ENCODE results near the gene SLC3A2. TPM values are rescaled to one million over a fixed set of nuclear protein-coding genes. Genes with fewer than 3 reads are reported as not detected.
A peak's percentile ranks its signal among the peaks of the same experiment; 100 is the strongest.

SLC3A2 gene
- total and polyA plus RNA-seq, 2 of the 13 experiments (the other 11 are each of a cell fraction or from before 2014, with no cell fraction given), result 213 to 226 TPM

GRCh38 chr11:62839050-62839945, 41.4 kb upstream of the SLC3A2 start, which contains the start of gene WDR74 (continued):
- TF ChIP-seq KMT2B (CRISPR knock-in tag; IDR thresholded peaks at IDR 0.05) (peak; percentile 93), ZNF577 (CRISPR knock-in tag; IDR thresholded peaks at IDR 0.05; ENCODE audit: borderline replicate concordance, low read depth) (no peak), KAT2B (IDR thresholded peaks at IDR 0.05; ENCODE audit: borderline replicate concordance, low read depth, low read length) (no peak), RAD51 (IDR thresholded peaks at IDR 0.05; ENCODE audit: borderline replicate concordance) (no peak), SATB2 (CRISPR knock-in tag; IDR thresholded peaks at IDR 0.05) (no peak), GRHL1 (CRISPR knock-in tag; conservative IDR thresholded peaks at IDR 0.05) (no peak), TBX3 (IDR thresholded peaks at IDR 0.05; ENCODE audit: borderline replicate concordance) (no peak), HNRNPH1 (optimal IDR thresholded peaks at IDR 0.05; ENCODE audit: low read depth, low read length) (no peak), MBD4 (IDR thresholded peaks at IDR 0.05; ENCODE audit: borderline replicate concordance, low read length) (no peak), KDM1A (CRISPR knock-in tag; IDR thresholded peaks at IDR 0.05) (no peak), ETS1 (CRISPR knock-in tag; IDR thresholded peaks at IDR 0.05) (no peak), MIER2 (CRISPR knock-in tag; IDR thresholded peaks at IDR 0.05) (peak; percentile 78; the same call in 1 of the 2 replicates), CREB3 (CRISPR knock-in tag; IDR thresholded peaks at IDR 0.05) (no peak), BCL3 (CRISPR knock-in tag; IDR thresholded peaks at IDR 0.05) (no peak; the same call in 1 of the 2 replicates), ATF1 (CRISPR knock-in tag; IDR thresholded peaks at IDR 0.05) (peak; percentile 99), KLF16 (CRISPR knock-in tag; IDR thresholded peaks at IDR 0.05) (peak in 1 of 2 experiments; percentile 94; a peak in 2 of 4 replicates), ZBTB49 (CRISPR knock-in tag; IDR thresholded peaks at IDR 0.05; ENCODE audit: borderline replicate concordance) (peak; percentile 84; the same call in 1 of the 2 replicates), ATF4 (CRISPR knock-in tag; IDR thresholded peaks at IDR 0.05) (no peak; a peak in 1 of 4 replicates), HNF4A (CRISPR knock-in tag; IDR thresholded peaks at IDR 0.05) (peak; percentile 31; the same call in 1 of the 2 replicates), ZNF34 (CRISPR knock-in tag; IDR thresholded peaks at IDR 0.05; ENCODE audit: borderline replicate concordance) (peak; percentile 74; the same call in 1 of the 2 replicates)
